Inflammatory macrophage treated with lipopolysaccharide for 1 hour (primary cell): ENCODE results near the gene TSPO.
"Not testable (repeated sequence)": the region's sequence is repeated elsewhere in the genome, so short reads cannot be mapped to it uniquely, and the experiment has no call there.

Experiments
- DNase-seq, 2 donors: peaks; one replicate each; pipeline ENCODE4 v3.0.0-alpha.2; 2020 to 2022

TSPO gene

DNA sequence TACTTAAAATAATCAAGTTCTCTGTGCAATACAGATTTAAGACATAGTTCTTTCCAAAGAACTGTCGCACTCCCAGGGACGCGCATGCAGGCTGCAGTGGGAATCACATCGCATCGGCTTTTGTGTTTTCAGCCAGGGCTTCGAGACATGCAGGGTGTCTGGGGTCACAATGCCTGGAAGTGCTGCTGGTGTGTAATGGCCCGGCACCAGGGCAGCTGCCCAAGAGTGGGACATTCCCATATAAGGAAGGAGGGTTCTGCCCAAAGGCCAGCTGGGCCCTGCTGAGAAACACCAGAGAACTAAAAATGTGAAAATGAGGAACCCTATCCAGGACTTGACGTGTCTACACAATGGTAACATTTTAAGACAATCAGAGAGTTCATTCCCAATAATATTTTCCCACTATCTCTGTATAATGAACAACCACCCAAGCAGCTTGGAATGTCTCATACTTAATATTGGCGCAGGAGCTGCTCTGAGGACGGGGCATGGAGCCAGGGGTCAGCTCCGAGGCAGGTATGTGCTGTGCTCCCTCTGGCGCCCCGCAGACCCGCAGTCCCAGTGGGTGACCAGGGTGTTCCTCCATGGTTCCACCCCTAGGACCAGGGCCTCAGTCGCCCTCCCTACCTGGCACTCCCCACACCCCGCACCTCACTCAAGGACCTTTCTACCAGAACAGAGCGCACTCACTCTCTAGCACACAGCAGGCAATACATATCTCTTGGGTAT lies 19.4 kb upstream of the TSPO start:
- DNase-seq: no peak

DNA sequence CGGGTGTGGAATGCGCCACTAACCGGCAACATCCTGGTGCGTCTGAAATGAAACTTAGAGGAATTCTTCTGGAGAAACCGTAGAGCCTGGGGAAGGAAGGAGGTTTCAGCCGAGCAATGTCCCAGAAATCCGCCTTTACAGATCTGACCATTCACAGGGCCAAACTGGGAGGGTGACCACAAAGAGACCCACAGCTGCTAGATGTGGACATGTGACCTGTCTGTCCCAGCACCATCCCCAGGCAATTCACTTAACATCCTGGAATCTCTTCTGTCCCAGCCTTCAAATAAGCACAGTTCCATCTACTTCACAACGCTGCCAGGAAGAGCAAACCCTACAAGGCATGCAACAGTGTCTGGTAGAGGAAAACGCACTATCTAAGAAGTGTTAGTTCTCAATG lies 18.0 kb upstream of the TSPO start:
- no peak for DNase-seq

- DNase-seq: no peak
These were observed 16.8 kb upstream of the TSPO start for GRCh38 chr22:43134553-43134952.

GRCh38 chr22:43135565-43135964 lies 15.8 kb upstream of the TSPO start:
- DNase-seq: no peak

DNA sequence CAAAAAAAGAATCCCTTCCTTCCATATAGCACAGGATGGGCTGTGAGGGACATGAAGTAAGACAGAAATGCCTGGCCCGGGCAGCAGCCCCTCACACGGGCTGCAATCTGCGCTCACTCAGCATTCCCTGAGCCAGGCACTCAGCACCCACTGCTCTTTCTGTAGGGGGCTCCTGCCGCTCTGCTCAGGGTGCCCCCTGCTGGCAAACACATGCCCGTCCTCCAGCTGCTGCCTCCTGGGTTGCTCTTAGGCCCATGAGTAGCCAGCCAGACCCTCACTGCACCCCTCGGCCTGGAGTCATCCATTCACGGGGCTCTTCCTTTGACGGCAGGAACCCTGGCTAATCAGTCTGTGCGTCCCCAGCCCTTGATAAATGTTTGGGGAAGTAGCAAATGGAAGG lies 15.1 kb upstream of the TSPO start:
- peak in 1 of 2 donors; percentile 45 for DNase-seq

- DNase-seq: no peak
These were observed 14.6 kb upstream of the TSPO start for GRCh38 chr22:43136801-43137200.

- peak; percentile 62 to 82 for DNase-seq
These were observed 8.3 kb upstream of the TSPO start, which contains the start of gene MCAT for GRCh38 chr22:43142880-43143562. Gene MCAT, minus strand, starts transcription at chr22:43143398. Its CDS starts 50 bp downstream, at chr22:43143348.

GRCh38 chr22:43144949-43145348 lies 6.4 kb upstream of the TSPO start:
- no peak for DNase-seq

- DNase-seq: not testable (repeated sequence)
These were observed 6.0 kb upstream of the TSPO start for GRCh38 chr22:43145371-43145770.

GRCh38 chr22:43146332-43146731 lies 5.0 kb upstream of the TSPO start:
- DNase-seq: peak; percentile 48 to 63

- peak; percentile 67 to 80 for DNase-seq
These were observed 3.5 kb upstream of the TSPO start for GRCh38 chr22:43147821-43148220.

GRCh38 chr22:43148581-43148980 lies 2.8 kb upstream of the TSPO start:
- peak in 1 of 2 donors; percentile 18 for DNase-seq

DNA sequence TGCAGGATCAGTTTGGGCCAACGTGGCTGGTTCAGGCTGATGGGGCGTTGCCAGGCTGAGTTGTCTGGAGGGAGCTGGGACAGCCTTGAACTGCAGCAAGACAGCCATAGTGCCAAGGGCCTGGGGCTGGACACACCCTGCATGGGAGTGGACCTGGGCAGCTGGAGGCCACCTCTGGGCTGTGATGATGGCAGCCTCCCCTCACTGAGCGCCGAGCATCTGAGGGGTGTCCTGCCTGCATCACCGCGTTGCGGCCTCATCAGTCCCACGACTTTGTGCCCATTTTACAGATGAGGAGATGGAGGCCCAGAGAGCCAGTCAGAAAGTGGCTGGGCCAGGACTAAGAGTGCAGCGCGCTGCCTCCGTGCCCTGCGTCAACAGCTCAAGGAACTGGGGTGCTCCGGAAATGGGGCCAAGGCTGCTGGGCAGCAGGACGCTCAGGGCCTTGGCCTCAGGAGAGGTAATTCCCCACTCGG lies 590 bp upstream of the TSPO start:
- DNase-seq: no peak

GRCh38 chr22:43152003-43152356 lies 621 bp downstream of the TSPO start:
- no peak for DNase-seq

DNA sequence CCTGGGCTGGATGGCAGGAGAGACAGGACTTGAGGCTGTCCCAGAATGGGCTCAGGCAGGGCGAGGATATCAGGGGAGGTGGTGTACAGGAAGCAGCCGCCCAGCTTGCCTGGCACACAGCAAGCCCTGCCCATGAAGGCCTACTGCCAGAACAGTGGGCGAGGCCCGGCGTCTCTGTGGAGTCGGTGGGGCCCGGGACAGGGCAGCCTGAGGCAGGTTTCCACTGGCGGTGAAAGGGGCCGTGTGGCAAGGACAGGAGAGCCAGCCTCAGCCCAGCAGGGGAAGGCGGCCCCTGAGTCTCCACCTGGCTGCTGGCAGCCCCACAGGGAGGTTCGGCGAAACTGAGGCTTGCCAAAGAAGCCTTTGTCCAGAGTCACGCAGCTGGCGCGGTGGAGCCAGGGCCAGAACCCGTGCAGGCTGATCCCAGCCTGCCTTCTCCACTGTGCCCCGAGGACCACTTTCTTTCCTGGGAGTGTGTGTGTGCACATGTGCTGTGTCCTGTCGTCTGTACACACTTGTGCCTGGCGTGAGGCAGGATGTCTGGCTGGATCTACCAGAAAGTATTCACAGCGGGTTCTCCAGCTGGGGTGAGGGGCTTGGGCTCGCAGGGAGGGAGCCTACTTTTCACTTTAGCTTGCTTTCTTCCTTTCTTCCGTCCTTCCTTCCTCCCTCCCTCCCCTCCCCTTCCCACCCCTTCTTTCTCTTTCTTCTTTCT lies 1.2 kb downstream of the TSPO start:
- DNase-seq: peak; percentile 40 to 70

DNA sequence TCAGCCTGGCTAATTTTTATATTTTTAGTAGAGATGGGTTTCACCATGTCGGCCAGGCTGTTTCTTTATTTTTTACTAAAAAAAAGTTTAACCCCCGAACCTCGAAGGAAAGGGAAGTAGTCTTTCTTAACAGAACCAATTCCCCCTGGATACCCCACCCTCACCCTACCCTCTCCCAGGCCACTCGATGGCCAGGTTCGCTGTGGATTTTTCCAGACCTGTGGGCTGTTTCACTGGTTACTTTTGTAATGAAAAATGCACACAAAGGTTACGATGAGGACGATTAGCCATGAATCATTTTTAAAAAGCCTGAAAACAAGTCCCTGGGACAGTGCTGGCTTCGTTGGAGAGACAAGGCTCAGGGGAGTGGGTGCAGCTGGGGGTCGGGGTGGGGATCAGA lies 2.5 kb downstream of the TSPO start:
- DNase-seq: peak; percentile 62 to 70

DNA sequence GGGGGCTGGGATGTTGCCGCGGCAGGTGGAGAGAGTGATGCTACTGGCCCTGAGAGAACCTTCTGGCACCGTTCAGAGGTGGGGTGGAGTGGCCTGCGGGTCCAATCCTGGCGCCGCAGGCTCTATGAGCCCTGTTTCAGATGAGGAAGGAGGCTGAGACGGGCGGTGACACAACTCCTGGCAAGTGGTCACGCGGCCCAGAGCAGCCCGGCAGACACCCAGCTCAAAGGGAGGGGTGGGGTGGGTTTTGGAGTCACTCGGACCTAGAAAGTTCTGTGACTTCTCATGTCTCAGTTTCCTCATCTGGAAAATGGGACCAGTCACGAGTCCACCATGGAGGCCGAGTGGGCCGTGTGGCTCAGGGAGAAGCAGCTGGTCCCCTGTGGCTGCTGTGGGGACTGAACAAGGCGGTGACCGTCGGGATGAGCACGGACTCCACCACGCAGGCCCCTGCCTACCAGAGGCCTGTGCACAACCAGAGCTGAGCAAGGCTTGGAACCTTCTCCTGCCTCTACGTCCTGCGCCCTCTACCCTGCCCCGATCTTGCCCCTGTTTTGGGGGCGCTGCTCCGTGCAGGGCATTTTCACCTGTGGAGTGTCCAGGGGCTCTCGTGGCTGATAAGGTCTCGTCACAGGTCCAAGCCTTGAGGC lies 3.7 kb downstream of the TSPO start:
- peak; percentile 72 to 90 for DNase-seq

DNA sequence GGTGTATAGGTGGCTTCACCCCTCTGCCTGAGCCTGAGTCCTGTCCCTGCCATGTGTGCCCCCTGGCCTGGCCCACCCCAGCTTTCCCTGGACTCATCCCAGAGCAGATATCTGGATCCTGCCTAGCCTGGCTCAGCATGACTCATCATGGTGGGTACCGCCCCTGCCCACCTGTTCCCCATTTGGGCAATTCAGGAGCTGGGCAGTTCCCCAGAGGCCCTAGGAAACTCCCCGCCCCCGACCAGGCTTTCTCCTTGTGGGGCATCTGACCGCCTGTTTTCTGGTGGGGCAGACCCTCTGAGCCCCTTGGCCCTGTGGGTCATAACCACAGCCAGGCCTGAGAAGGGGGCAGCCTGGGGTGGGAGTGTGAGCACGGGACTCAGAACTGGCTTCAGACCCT lies 4.4 kb downstream of the TSPO start:
- DNase-seq: peak; percentile 79 to 91

DNA sequence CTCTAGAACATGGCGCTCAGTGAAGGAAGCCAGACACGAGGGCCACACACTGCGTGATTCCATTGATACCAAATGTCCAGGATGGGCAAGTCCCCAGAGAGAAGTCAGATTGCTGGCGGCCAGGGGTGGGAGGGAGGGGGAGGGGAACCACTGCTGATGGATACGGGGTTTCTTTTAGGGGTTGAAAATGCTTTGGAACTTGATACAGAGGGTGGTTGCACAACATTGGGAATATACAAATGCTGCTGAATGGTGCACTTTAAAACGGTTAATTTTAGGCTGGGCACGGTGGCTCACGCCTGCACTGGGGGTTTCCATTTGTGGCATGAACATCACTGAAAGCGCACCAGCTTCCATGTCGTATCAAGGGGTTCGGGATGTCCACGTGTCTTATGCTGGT lies 5.1 kb downstream of the TSPO start:
- peak; percentile 27 to 79 for DNase-seq

DNA sequence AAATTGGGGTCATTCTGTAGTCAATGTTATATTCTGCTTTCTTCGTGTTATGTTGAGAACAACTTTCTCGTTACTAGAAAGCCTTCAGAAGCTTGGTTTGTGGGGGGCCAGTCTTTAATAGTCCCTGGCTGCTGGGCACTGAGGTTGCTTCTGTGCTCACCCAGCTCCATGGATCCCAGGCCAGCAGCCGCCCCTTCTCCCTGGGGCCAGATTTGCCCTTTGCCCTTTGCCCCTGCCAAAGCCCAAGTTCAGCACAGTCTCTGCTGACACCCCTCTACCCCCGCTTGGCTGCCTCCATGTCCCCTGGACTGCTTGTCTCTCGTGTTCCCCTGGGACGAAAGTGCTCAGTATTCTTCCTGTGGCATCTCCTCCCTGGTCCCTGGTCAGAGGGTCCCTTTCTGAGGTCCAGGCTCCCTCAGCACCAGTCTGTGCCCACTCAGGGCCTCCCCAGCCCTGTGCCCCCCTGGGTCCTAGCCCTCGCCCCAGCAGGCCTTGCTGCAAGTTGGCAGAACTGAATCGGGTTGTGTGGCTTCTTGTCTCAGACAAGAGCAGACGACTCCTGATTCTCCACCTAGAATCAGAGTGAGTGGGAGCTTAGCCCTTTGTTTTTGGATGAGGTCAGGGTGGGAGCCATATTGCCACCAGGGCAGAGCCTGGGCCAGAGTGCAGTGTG lies 6.7 kb downstream of the TSPO start:
- no peak for DNase-seq

- no peak for DNase-seq
These were observed 7.6 kb downstream of the TSPO start for GRCh38 chr22:43158778-43159483.
